ENCODE measurements around the gene KYNU.
A peak's percentile ranks its signal among the peaks of the same experiment; 100 is the strongest.

KYNU gene

GRCh38 chr2:142967060-142967459 is 89.6 kb downstream of the KYNU start:
- DNase-seq, result no peak

GRCh38 chr2:142973160-142973821 is 95.8 kb downstream of the KYNU start:
- DNase-seq, result no peak

GRCh38 chr2:142973822-142974207 is 96.4 kb downstream of the KYNU start:
- no peak for DNase-seq

GRCh38 chr2:142974288-142975024 is 97.0 kb downstream of the KYNU start:
- no peak for DNase-seq

GRCh38 chr2:142975239-142975638 is 97.8 kb downstream of the KYNU start:
- DNase-seq, result no peak

GRCh38 chr2:142980246-142981068 is 103.0 kb downstream of the KYNU start:
- peak; percentile 18 for DNase-seq

- no peak for DNase-seq
Measured at GRCh38 chr2:142981069-142981378, 103.6 kb downstream of the KYNU start.

- DNase-seq, result no peak
Measured at GRCh38 chr2:142981756-142982155, 104.3 kb downstream of the KYNU start.

- DNase-seq, result no peak
Measured at GRCh38 chr2:142983174-142983573, 105.7 kb downstream of the KYNU start.

GRCh38 chr2:142984657-142985056 is 107.2 kb downstream of the KYNU start:
- DNase-seq, result no peak

- DNase-seq, result no peak
Measured at GRCh38 chr2:142987044-142987443, 109.6 kb downstream of the KYNU start.

GRCh38 chr2:142989273-142990204 is 112.1 kb downstream of the KYNU start:
- peak; percentile 32 for DNase-seq

- no peak for DNase-seq
Measured at GRCh38 chr2:142991295-142991694, 113.8 kb downstream of the KYNU start.

GRCh38 chr2:142992840-142993239 is 115.4 kb downstream of the KYNU start:
- no peak for DNase-seq

- no peak for DNase-seq
Measured at GRCh38 chr2:142993771-142994170, 116.3 kb downstream of the KYNU start.

GRCh38 chr2:142994665-142995064 is 117.2 kb downstream of the KYNU start:
- DNase-seq, result no peak

- DNase-seq, result no peak
Measured at GRCh38 chr2:142997231-142997630, 119.8 kb downstream of the KYNU start.

GRCh38 chr2:143000599-143000998 is 123.1 kb downstream of the KYNU start:
- DNase-seq, result no peak

GRCh38 chr2:143001501-143001900 is 124.0 kb downstream of the KYNU start:
- DNase-seq, result no peak

GRCh38 chr2:143015656-143016055 is 138.2 kb downstream of the KYNU start:
- no peak for DNase-seq

GRCh38 chr2:143026411-143027054 is 149.1 kb downstream of the KYNU start:
- no peak for DNase-seq

- no peak for DNase-seq
Measured at GRCh38 chr2:143029141-143029540, 151.7 kb downstream of the KYNU start.

Data from CD4-positive, alpha-beta T cell treated with Interleukin-4 for 4 hours (primary cell).